GM12864 (cell line): ENCODE data around the gene OBP2A.

Experiments
- DNase-seq: peaks from one replicate; pipeline ENCODE4 v3.0.0-alpha.2; 2011; ENCODE audit warnings: low read depth
- H3K4me3 ChIP-seq: 2 replicates; pipeline ENCODE4 v1.5.1; 2011; ENCODE audit warnings: mild to moderate bottlenecking, low read depth, low read length, control low read depth
- CTCF ChIP-seq: IDR thresholded peaks from 2 replicates; pipeline ENCODE4 v1.5.1; 2011; ENCODE audit warnings: low read depth, mild to moderate bottlenecking, moderate library complexity, low read length, control low read depth, inconsistent platforms; ENCODE audit errors: missing control alignments

The OBP2A gene

DNA sequence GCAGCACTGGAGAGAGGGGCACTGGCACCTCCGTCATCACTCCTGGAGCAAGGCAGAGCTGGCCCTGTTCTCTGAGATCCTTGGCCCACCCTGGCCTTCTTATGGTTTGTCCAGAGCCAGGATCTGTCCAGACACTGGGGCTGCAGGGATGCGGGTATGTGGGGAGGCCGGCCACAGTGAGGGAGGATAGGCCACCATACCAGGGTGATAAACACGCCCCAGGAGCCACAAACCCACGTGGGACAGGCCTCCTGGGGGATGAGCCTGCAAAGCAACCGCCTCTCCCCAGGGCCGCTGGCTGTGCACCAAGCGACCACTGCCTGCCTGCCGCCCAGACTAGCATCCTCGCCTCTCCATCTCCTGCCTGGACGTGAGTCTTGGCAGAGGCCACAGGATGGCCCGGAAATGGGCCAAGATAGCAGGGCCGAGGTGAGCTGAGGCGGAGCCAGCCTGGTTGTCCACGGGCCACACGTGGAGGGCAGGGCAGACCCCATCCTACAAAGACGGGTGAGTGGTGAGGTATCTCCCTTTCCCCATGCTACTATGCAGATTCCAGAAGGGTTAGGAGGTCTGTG, 4.5 kb downstream of the OBP2A start:
- TF ChIP-seq CTCF, result no peak
- no peak for DNase-seq
- no peak overlapping the region for H3K4me3 ChIP-seq

GRCh38 chr9:135551031-135551430, 5.1 kb downstream of the OBP2A start:
- no peak overlapping the region for H3K4me3 ChIP-seq
- no peak for TF ChIP-seq CTCF
- DNase-seq, result no peak

DNA sequence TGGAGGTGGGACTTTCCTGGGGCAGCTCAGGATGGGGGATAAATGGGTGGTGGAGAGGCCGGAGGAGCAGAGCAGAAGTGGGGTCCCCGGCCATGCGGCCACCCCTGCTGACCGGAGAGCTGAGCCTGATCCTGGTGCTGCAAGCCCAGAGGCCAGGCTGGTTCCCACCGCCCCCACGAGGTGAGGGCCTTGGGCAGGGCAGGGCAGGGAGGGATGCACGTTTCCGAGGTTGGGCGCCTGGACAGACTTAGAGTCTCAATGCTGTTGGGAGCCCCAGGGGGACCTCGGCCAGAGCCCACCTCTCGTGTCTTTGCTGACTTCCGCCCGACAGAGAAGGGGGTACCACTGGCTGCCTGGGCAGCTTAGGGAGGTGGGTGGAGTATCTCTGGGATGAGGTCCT, 5.5 kb downstream of the OBP2A start:
- no peak for DNase-seq
- TF ChIP-seq CTCF, result no peak
- H3K4me3 ChIP-seq, result no peak overlapping the region

- no peak for DNase-seq
- no peak overlapping the region for H3K4me3 ChIP-seq
- no peak for TF ChIP-seq CTCF
Observed at GRCh38 chr9:135552021-135552697, 6.2 kb downstream of the OBP2A start.

- H3K4me3 ChIP-seq, result no peak overlapping the region
- TF ChIP-seq CTCF, result no peak
- DNase-seq, result no peak
Observed at GRCh38 chr9:135552698-135553171, 6.8 kb downstream of the OBP2A start.

DNA sequence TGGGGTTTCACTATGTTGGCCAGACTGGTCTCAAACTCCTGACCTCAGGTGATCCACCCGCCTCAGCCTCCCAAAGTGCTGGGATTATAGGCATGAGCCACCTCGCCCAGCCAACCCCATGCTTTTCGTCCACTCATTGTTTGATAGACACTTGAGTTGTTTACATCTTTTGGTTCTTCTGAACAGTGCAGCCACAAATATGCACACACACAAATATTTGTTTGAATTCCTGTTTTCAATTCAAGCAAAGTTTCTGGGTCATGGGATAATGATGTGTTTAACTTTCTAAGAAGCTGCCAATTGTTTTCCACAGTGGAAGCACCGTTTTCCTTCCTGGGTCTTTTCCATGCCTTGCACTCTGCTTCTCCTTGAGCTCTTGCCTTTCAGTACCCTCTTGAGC, 8.8 kb downstream of the OBP2A start:
- H3K4me3 ChIP-seq, result no peak overlapping the region
- TF ChIP-seq CTCF, result no peak
- no peak for DNase-seq

- DNase-seq, result no peak
- no peak overlapping the region for H3K4me3 ChIP-seq
- no peak for TF ChIP-seq CTCF
Observed at GRCh38 chr9:135555203-135555602, 9.3 kb downstream of the OBP2A start.
